IMR-90 (cell line): ENCODE data around the gene NOL12. TPM values are rescaled to one million over a fixed set of nuclear protein-coding genes. Genes with fewer than 3 reads are reported as not detected.

Experiments
- ATAC-seq: fragments of 200-7000 bp; cut with Tn5 transposase; 2 replicates; pipeline ENCODE4 v1.9.1; 2020; ENCODE audit warnings: low read depth, mild to moderate bottlenecking, moderate library complexity
- BruUV-seq: library from RNA; stranded (reverse); fragments of 400-500 nt; replicated peaks from 2 replicates; lab custom pipeline; 2021; lab: Mats Ljungman, UMichigan
- CTCF ChIA-PET: fragments of 300-600 bp; formaldehyde crosslinking; extraction: SDS; loops from one replicate; lab custom pipeline; 2021; ENCODE audit warnings: antibody characterized with exemption; lab: Yijun Ruan, JAX
- POLR2A ChIA-PET: fragments of 300-600 bp; sonication (Branson Sonifier 250); formaldehyde crosslinking; loops from one replicate; lab custom pipeline; 2022; ENCODE audit warnings: antibody characterized with exemption; ENCODE audit not compliant: unreplicated experiment; lab: Charles Lee
- DNase-seq: peaks from one replicate; pipeline ENCODE4 v3.0.0; 2013
- H2AFZ ChIP-seq: replicated peaks from 2 replicates; pipeline ENCODE3; 2013; ENCODE audit warnings: low read length, mild to moderate bottlenecking; ENCODE audit not compliant: poor library complexity
- H2AK5ac ChIP-seq: 2 replicates; pipeline ENCODE4 v1.6.1; 2013; ENCODE audit warnings: low read depth, low read length, inconsistent platforms
- H2AK9ac ChIP-seq: replicated peaks from 2 replicates; pipeline ENCODE3; 2013; ENCODE audit warnings: mild to moderate bottlenecking, low read depth, low read length, moderate library complexity; ENCODE audit not compliant: poor library complexity
- H2BK120ac ChIP-seq: 2 replicates; pipeline ENCODE4 v1.6.1; 2013; ENCODE audit warnings: low read depth, low read length, inconsistent platforms
- H2BK15ac ChIP-seq: 3 replicates; pipeline ENCODE4 v1.6.1; 2013; ENCODE audit warnings: low read depth, low read length, inconsistent platforms
- H2BK20ac ChIP-seq: 2 replicates; pipeline ENCODE4 v1.6.1; 2013; ENCODE audit warnings: low read depth, mild to moderate bottlenecking, inconsistent platforms, low read length, moderate library complexity
- H2BK5ac ChIP-seq: 2 replicates; pipeline ENCODE4 v1.6.1; 2013; ENCODE audit warnings: mild to moderate bottlenecking, low read depth, low read length, inconsistent platforms; ENCODE audit not compliant: poor library complexity, severe bottlenecking
- H3K14ac ChIP-seq: replicated peaks from 2 replicates; pipeline ENCODE4 v1.6.1; 2013; ENCODE audit warnings: low read depth, low read length, inconsistent platforms
- H3K18ac ChIP-seq: 2 replicates; pipeline ENCODE4 v1.6.1; 2013; ENCODE audit warnings: low read depth, low read length, control low read depth
- H3K23ac ChIP-seq: 2 replicates; pipeline ENCODE4 v1.6.1; 2013; ENCODE audit warnings: low read depth, low read length, inconsistent platforms
- H3K27ac ChIP-seq: 2 replicates; pipeline ENCODE4 v1.5.1; 2013; ENCODE audit warnings: mild to moderate bottlenecking, control low read depth, low read length; ENCODE audit not compliant: insufficient read depth
- H3K27me3 ChIP-seq: 2 replicates; pipeline ENCODE4 v1.6.1; 2013; ENCODE audit warnings: low read length; ENCODE audit not compliant: control insufficient read depth, insufficient read depth
- H3K36me3 ChIP-seq: 2 replicates; pipeline ENCODE4 v1.6.1; 2013; ENCODE audit warnings: low read length, mixed read lengths; ENCODE audit not compliant: control insufficient read depth, insufficient read depth
- H3K4ac ChIP-seq: 2 replicates; pipeline ENCODE4 v1.6.1; 2013; ENCODE audit warnings: low read depth, low read length, inconsistent platforms
- H3K4me1 ChIP-seq: 2 replicates; pipeline ENCODE4 v1.6.1; 2013; ENCODE audit warnings: low read length, mixed read lengths; ENCODE audit not compliant: control insufficient read depth, insufficient read depth
- H3K4me2 ChIP-seq: 2 replicates; pipeline ENCODE4 v1.6.1; 2013; ENCODE audit warnings: low read depth, mild to moderate bottlenecking, control low read depth, low read length, moderate library complexity
- H3K4me3 ChIP-seq: 2 replicates; pipeline ENCODE4 v1.5.1; 2013; ENCODE audit warnings: low read depth, mild to moderate bottlenecking, control low read depth, low read length, moderate library complexity; ENCODE audit not compliant: insufficient read depth
- H3K56ac ChIP-seq: 2 replicates; pipeline ENCODE4 v1.6.1; 2013; ENCODE audit warnings: low read length, inconsistent platforms; ENCODE audit not compliant: insufficient read depth; ENCODE audit errors: extremely low read depth
- H3K79me1 ChIP-seq, 2 experiments: 2 replicates each; pipeline ENCODE4 v1.6.1; 2013; ENCODE audit warnings: low read length in 2 of 2, inconsistent platforms in 1 of 2, low read depth in 1 of 2
- H3K9ac ChIP-seq: 2 replicates; pipeline ENCODE4 v1.6.1; 2013; ENCODE audit warnings: low read depth, low read length, control low read depth
- H3K9me1 ChIP-seq: 2 replicates; pipeline ENCODE4 v1.6.1; 2013; ENCODE audit warnings: low read length, inconsistent platforms; ENCODE audit not compliant: insufficient read depth
- H3K9me3 ChIP-seq: 2 replicates; pipeline ENCODE4 v1.6.1; 2013; ENCODE audit warnings: low read length; ENCODE audit not compliant: control insufficient read depth, insufficient read depth
- H4K20me1 ChIP-seq: 2 replicates; pipeline ENCODE4 v1.6.1; 2013; ENCODE audit warnings: low read length, inconsistent platforms; ENCODE audit not compliant: insufficient read depth
- H4K5ac ChIP-seq: 2 replicates; pipeline ENCODE4 v1.6.1; 2013; ENCODE audit warnings: mild to moderate bottlenecking, low read depth, low read length, control low read depth
- H4K8ac ChIP-seq, 2 experiments: 2 replicates each; pipeline ENCODE4 v1.6.1; 2013; ENCODE audit warnings: low read depth in 2 of 2, low read length in 2 of 2, control low read depth in 1 of 2, inconsistent platforms in 1 of 2
- H4K91ac ChIP-seq: 2 replicates; pipeline ENCODE4 v1.6.1; 2013; ENCODE audit warnings: low read depth, low read length, inconsistent platforms; ENCODE audit not compliant: insufficient read depth
- BHLHE40 ChIP-seq: fragments of 150-350 bp; IDR thresholded peaks from 2 replicates; pipeline ENCODE4 v1.6.1; 2016; ENCODE audit warnings: mild to moderate bottlenecking, low read depth, low read length
- CEBPB ChIP-seq: IDR thresholded peaks from 2 replicates; pipeline ENCODE4 v1.6.1; 2012; ENCODE audit warnings: low read depth, low read length, improper control_type of control experiment
- CHD1 ChIP-seq: IDR thresholded peaks from 2 replicates; pipeline ENCODE4 v1.6.1; 2012; ENCODE audit warnings: low read depth, low read length, improper control_type of control experiment
- ELK1 ChIP-seq: fragments of 150-350 bp; IDR thresholded peaks from 2 replicates; pipeline ENCODE4 v1.6.1; 2016; ENCODE audit warnings: low read depth, mild to moderate bottlenecking, low read length, moderate library complexity, borderline replicate concordance
- FOS ChIP-seq: fragments of 150-350 bp; IDR thresholded peaks from 2 replicates; pipeline ENCODE4 v1.6.1; 2016; ENCODE audit warnings: low read depth, low read length
- MAFK ChIP-seq: IDR thresholded peaks from 2 replicates; pipeline ENCODE4 v1.6.1; 2012; ENCODE audit warnings: low read depth, low read length, improper control_type of control experiment
- MAZ ChIP-seq: IDR thresholded peaks from 2 replicates; pipeline ENCODE4 v1.6.1; 2012; ENCODE audit warnings: low read depth, mild to moderate bottlenecking, low read length, improper control_type of control experiment, moderate library complexity, borderline replicate concordance
- NFE2L2 ChIP-seq: fragments of 150-350 bp; IDR thresholded peaks from 2 replicates; pipeline ENCODE4 v1.6.1; 2016; ENCODE audit warnings: low read depth, mild to moderate bottlenecking, low read length
- POLR2A ChIP-seq: IDR thresholded peaks from 2 replicates; pipeline ENCODE4 v1.6.1; 2012; ENCODE audit warnings: mild to moderate bottlenecking, low read depth, low read length
- RAD21 ChIP-seq: IDR thresholded peaks from 2 replicates; pipeline ENCODE4 v1.6.1; 2012; ENCODE audit warnings: low read length, improper control_type of control experiment
- RCOR1 ChIP-seq: IDR thresholded peaks from 2 replicates; pipeline ENCODE4 v1.6.1; 2012; ENCODE audit warnings: mild to moderate bottlenecking, low read length, improper control_type of control experiment; ENCODE audit not compliant: insufficient replicate concordance
- RFX5 ChIP-seq: IDR thresholded peaks from 2 replicates; pipeline ENCODE4 v1.8.0; 2012; ENCODE audit warnings: low read depth, mild to moderate bottlenecking, low read length, moderate library complexity
- SMC3 ChIP-seq: fragments of 150-350 bp; IDR thresholded peaks from 2 replicates; pipeline ENCODE4 v1.6.1; 2016; ENCODE audit warnings: low read depth, mild to moderate bottlenecking, antibody characterized with exemption, low read length, moderate library complexity
- WGBS, 2 experiments: methylation state at CpG; one replicate each; pipeline versions ENCODE4 v1.1.5 to v1.1.7; 2013; ENCODE audit warnings: missing lambda C conversion rate in 2 of 2; ENCODE audit not compliant: insufficient read length in 1 of 2; ENCODE audit errors: extremely low coverage in 2 of 2; 5-methylcytosine and 5-hydroxymethylcytosine counted together
- dilution Hi-C: fragments of 300-500 bp; cut with HindIII; formaldehyde crosslinking; loops from one replicate; pipeline ENCODE4 v1.14.3; 2018; ENCODE audit warnings: low sequenced_read_pairs; ENCODE audit not compliant: unreplicated experiment
- in situ Hi-C: fragments of 300-500 bp; cut with MboI; formaldehyde crosslinking; loops from 3 replicates; pipeline ENCODE4 v1.14.3; 2019; ENCODE audit warnings: low sequenced_read_pairs, inconsistent platforms, mixed read lengths
- intact Hi-C: fragments of 100-400 bp; cut with micrococcal nuclease; formaldehyde crosslinking; loops from 2 replicates; pipeline ENCODE4 v1.10.0; 2022
- polyA plus RNA-seq, 3 experiments: library from polyadenylated mRNA; depleted of rRNA; stranded (reverse); fragments of >200 nt; gene quantifications; 2 replicates each; pipeline ENCODE4 v1.2.3, GENCODE V29; 2012; ENCODE audit warnings: low replicate concordance in 1 of 3
- total RNA-seq: library from RNA; depleted of rRNA; stranded (reverse); fragments of >200 nt; gene quantifications from 2 replicates; pipeline ENCODE4 v1.2.3, GENCODE V29; 2012
- TF ChIP-seq, protein P1 (sequence below): conservative IDR thresholded peaks from 2 replicates; pipeline ENCODE4 v1.5.1; 2012; ENCODE audit warnings: mild to moderate bottlenecking, low read depth, low read length, improper control_type of control experiment

NOL12 gene
- total and polyA plus RNA-seq, 2 of the 4 experiments (the other 2 are of a cell fraction): 16.0 to 25.6 TPM

GRCh38 chr22:37654563-37655251 is 31.4 kb upstream of the NOL12 start:
- DNase-seq (no peak), ATAC-seq (no peak)
- H3K14ac ChIP-seq: no peak overlapping the region
- peaks cover 4% of the 10 kb centered on the region for H3K9me1 ChIP-seq
- H3K18ac ChIP-seq: no peak overlapping the region
- H3K9me3 ChIP-seq: no peaks in the 10 kb centered on the region
- dilution Hi-C loops (no loop called here), in situ Hi-C loops (no loop called here), intact Hi-C loops (no loop called here)
- peaks cover 35% of the 10 kb centered on the region for H3K36me3 ChIP-seq
- ChIA-PET CTCF (no interaction called here), POLR2A (no interaction called here)
- H3K27ac ChIP-seq: no peak overlapping the region
- TF ChIP-seq RAD21 (no peak), POLR2A (no peak), MAFK (no peak), RFX5 (no peak), SMC3 (no peak), ELK1 (no peak), CHD1 (no peak), CEBPB (no peak), MAZ (no peak), FOS (no peak), BHLHE40 (no peak), RCOR1 (no peak), NFE2L2 (no peak)
- TF ChIP-seq, protein P1, sequence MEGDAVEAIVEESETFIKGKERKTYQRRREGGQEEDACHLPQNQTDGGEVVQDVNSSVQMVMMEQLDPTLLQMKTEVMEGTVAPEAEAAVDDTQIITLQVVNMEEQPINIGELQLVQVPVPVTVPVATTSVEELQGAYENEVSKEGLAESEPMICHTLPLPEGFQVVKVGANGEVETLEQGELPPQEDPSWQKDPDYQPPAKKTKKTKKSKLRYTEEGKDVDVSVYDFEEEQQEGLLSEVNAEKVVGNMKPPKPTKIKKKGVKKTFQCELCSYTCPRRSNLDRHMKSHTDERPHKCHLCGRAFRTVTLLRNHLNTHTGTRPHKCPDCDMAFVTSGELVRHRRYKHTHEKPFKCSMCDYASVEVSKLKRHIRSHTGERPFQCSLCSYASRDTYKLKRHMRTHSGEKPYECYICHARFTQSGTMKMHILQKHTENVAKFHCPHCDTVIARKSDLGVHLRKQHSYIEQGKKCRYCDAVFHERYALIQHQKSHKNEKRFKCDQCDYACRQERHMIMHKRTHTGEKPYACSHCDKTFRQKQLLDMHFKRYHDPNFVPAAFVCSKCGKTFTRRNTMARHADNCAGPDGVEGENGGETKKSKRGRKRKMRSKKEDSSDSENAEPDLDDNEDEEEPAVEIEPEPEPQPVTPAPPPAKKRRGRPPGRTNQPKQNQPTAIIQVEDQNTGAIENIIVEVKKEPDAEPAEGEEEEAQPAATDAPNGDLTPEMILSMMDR: no peak
- no TSS peak for BruUV-seq
- peaks cover 7% of the 10 kb centered on the region for H3K4me1 ChIP-seq
- peaks cover 6% of the 10 kb centered on the region for H4K20me1 ChIP-seq
- no peak overlapping the region for H2BK15ac ChIP-seq
- no peak overlapping the region for H2BK20ac ChIP-seq
- no peak overlapping the region for H3K4me2 ChIP-seq
- H4K8ac ChIP-seq: no peak overlapping the region
- WGBS, 2 experiments: 90% methylated on average over 5 of the region's 14 CpGs; no CpG with 5 or more reads in 1 of the 2 experiments
- no peak overlapping the region for H3K9ac ChIP-seq
- no peak overlapping the region for H2AFZ ChIP-seq
- H2AK9ac ChIP-seq: peak overlapping the region; percentile 70
- H2BK5ac ChIP-seq: no peak overlapping the region
- peaks cover 6 to 7% of the 10 kb centered on the region in 2 experiments; a peak in 3 of 4 replicates for H3K79me1 ChIP-seq
- H3K27me3 ChIP-seq: no peaks in the 10 kb centered on the region
- no peak overlapping the region for H3K56ac ChIP-seq
- no peak overlapping the region for H2BK120ac ChIP-seq
- no peak overlapping the region for H4K91ac ChIP-seq
- no peak overlapping the region for H3K23ac ChIP-seq
- H2AK5ac ChIP-seq: no peak overlapping the region
- H4K5ac ChIP-seq: no peak overlapping the region
- no peak overlapping the region for H3K4me3 ChIP-seq
- H3K4ac ChIP-seq: no peak overlapping the region
